HEK293 (cell line): Measurements from ENCODE around the gene AGR2.

ENCODE experiments used
- CTCF ChIA-PET: fragments of 350-600 bp; formaldehyde crosslinking; extraction: SDS; loops from one replicate; lab custom pipeline; 2021; ENCODE audit warnings: antibody characterized with exemption; lab: Yijun Ruan, JAX
- POLR2A ChIA-PET: fragments of 300-600 bp; formaldehyde crosslinking; extraction: SDS; loops from one replicate; lab custom pipeline; 2020; ENCODE audit warnings: antibody characterized with exemption, inconsistent platforms; lab: Yijun Ruan, JAX
- H3K27ac ChIP-seq: fragments of 200-500 bp; sonication (Bioruptor generic); 2 replicates; pipeline ENCODE4 v1.5.1; 2014; ENCODE audit warnings: low read depth, low read length, control low read depth, inconsistent platforms; ENCODE audit errors: extremely low read depth
- H3K36me3 ChIP-seq, 2 experiments: fragments of 200-500 bp in 1 of 2; sonication (Bioruptor generic) in 1 of 2; 1 replicate in 1 of 2; 2 replicates in 1 of 2; pipeline ENCODE4 v1.5.1; 2014 to 2017; ENCODE audit warnings: inconsistent platforms in 2 of 2, low read length in 2 of 2; ENCODE audit not compliant: control insufficient read depth in 2 of 2, insufficient read depth in 1 of 2
- H3K4me1 ChIP-seq: fragments of 200-500 bp; sonication (Bioruptor generic); 2 replicates; pipeline ENCODE4 v1.5.1; 2014; ENCODE audit warnings: mild to moderate bottlenecking, low read length, inconsistent platforms; ENCODE audit not compliant: control insufficient read depth, insufficient read depth
- H3K4me3 ChIP-seq: 2 replicates; pipeline ENCODE4 v1.5.1; 2011; ENCODE audit warnings: low read depth, mild to moderate bottlenecking, control low read depth, low read length, moderate library complexity
- H3K9me3 ChIP-seq: fragments of 200-500 bp; sonication (Bioruptor generic); 2 replicates; pipeline ENCODE4 v1.5.1; 2014; ENCODE audit warnings: low read depth, low read length, inconsistent platforms; ENCODE audit not compliant: control insufficient read depth, insufficient read depth
- AEBP2 ChIP-seq: fragments of 450-650 bp; formaldehyde crosslinking; IDR thresholded peaks from 2 replicates; pipeline ENCODE4 v1.5.1; 2016; ENCODE audit warnings: missing biosample characterization, missing genetic modification characterization, borderline replicate concordance
- ELK4 ChIP-seq: IDR thresholded peaks from 2 replicates; pipeline ENCODE4 v1.6.1; 2011; ENCODE audit warnings: mild to moderate bottlenecking, low read depth, low read length, borderline replicate concordance
- FEZF1 ChIP-seq: fragments of 450-650 bp; formaldehyde crosslinking; IDR thresholded peaks from 2 replicates; pipeline ENCODE4 v1.5.1; 2016; ENCODE audit warnings: missing biosample characterization, missing genetic modification characterization
- HOXD13 ChIP-seq: sonication (generic); formaldehyde crosslinking; IDR thresholded peaks from 2 replicates; pipeline ENCODE4 v1.8.0; 2022; ENCODE audit warnings: missing genetic modification reagents, borderline replicate concordance
- REPIN1 ChIP-seq: fragments of 450-650 bp; formaldehyde crosslinking; IDR thresholded peaks from 2 replicates; pipeline ENCODE4 v1.5.1; 2017; ENCODE audit warnings: missing biosample characterization, missing genetic modification characterization, low read depth
- ZBTB8A ChIP-seq: fragments of 450-650 bp; formaldehyde crosslinking; IDR thresholded peaks from 2 replicates; pipeline ENCODE4 v1.5.1; 2016; ENCODE audit warnings: missing biosample characterization, missing genetic modification characterization
- ZFP3 ChIP-seq: fragments of 450-650 bp; formaldehyde crosslinking; IDR thresholded peaks from 2 replicates; pipeline ENCODE4 v1.5.1; 2016; ENCODE audit warnings: low read depth, missing biosample characterization, missing genetic modification characterization
- ZNF112 ChIP-seq: fragments of 450-650 bp; formaldehyde crosslinking; IDR thresholded peaks from 2 replicates; pipeline ENCODE4 v1.5.0; 2017; ENCODE audit warnings: missing biosample characterization, missing genetic modification characterization
- ZNF157 ChIP-seq: fragments of 450-650 bp; formaldehyde crosslinking; IDR thresholded peaks from 2 replicates; pipeline ENCODE4 v1.5.1; 2016; ENCODE audit warnings: missing biosample characterization, missing genetic modification characterization
- ZNF175 ChIP-seq: fragments of 450-650 bp; formaldehyde crosslinking; IDR thresholded peaks from 2 replicates; pipeline ENCODE4 v1.5.1; 2016; ENCODE audit warnings: missing biosample characterization, missing genetic modification characterization
- ZNF521 ChIP-seq: fragments of 450-650 bp; formaldehyde crosslinking; IDR thresholded peaks from 2 replicates; pipeline ENCODE4 v1.5.1; 2017; ENCODE audit warnings: missing biosample characterization, mild to moderate bottlenecking, missing genetic modification characterization
- ZNF626 ChIP-seq: fragments of 450-650 bp; sonication (Bioruptor Pico); formaldehyde crosslinking; IDR thresholded peaks from 2 replicates; pipeline ENCODE4 v1.5.1; 2018; ENCODE audit warnings: missing biosample characterization, missing genetic modification characterization, inconsistent platforms
- ZNF654 ChIP-seq: fragments of 450-650 bp; formaldehyde crosslinking; IDR thresholded peaks from 2 replicates; pipeline ENCODE4 v1.5.1; 2016; ENCODE audit warnings: low read depth, missing biosample characterization, missing genetic modification characterization
- ZNF658 ChIP-seq: fragments of 450-650 bp; formaldehyde crosslinking; IDR thresholded peaks from 2 replicates; pipeline ENCODE4; 2016; ENCODE audit warnings: missing biosample characterization, missing genetic modification characterization
- ZXDB ChIP-seq: fragments of 450-650 bp; formaldehyde crosslinking; IDR thresholded peaks from 2 replicates; pipeline ENCODE4 v1.5.1; 2016; ENCODE audit warnings: missing biosample characterization, missing genetic modification characterization
- TF ChIP-seq, protein P1 (sequence below): fragments of 450-650 bp; formaldehyde crosslinking; IDR thresholded peaks from 2 replicates; pipeline ENCODE4 v1.5.1; 2016; ENCODE audit warnings: missing biosample characterization, missing genetic modification characterization, borderline replicate concordance
- TF ChIP-seq, protein P2 (sequence below): fragments of 450-650 bp; formaldehyde crosslinking; IDR thresholded peaks from 2 replicates; pipeline ENCODE4 v1.5.1; 2016; ENCODE audit warnings: missing biosample characterization, missing genetic modification characterization
- TF ChIP-seq, protein P3 (sequence below): fragments of 450-650 bp; formaldehyde crosslinking; IDR thresholded peaks from 2 replicates; pipeline ENCODE4 v1.5.1; 2016; ENCODE audit warnings: missing biosample characterization, missing genetic modification characterization

The AGR2 gene

GRCh38 chr7:16803125-16803524 lies 1.7 kb downstream of the AGR2 start (continued):
- TF ChIP-seq ZNF175 (tag by site-specific recombination) (no peak), ZNF112 (tag by site-specific recombination) (no peak), ZNF157 (no peak)
- TF ChIP-seq, protein P1, sequence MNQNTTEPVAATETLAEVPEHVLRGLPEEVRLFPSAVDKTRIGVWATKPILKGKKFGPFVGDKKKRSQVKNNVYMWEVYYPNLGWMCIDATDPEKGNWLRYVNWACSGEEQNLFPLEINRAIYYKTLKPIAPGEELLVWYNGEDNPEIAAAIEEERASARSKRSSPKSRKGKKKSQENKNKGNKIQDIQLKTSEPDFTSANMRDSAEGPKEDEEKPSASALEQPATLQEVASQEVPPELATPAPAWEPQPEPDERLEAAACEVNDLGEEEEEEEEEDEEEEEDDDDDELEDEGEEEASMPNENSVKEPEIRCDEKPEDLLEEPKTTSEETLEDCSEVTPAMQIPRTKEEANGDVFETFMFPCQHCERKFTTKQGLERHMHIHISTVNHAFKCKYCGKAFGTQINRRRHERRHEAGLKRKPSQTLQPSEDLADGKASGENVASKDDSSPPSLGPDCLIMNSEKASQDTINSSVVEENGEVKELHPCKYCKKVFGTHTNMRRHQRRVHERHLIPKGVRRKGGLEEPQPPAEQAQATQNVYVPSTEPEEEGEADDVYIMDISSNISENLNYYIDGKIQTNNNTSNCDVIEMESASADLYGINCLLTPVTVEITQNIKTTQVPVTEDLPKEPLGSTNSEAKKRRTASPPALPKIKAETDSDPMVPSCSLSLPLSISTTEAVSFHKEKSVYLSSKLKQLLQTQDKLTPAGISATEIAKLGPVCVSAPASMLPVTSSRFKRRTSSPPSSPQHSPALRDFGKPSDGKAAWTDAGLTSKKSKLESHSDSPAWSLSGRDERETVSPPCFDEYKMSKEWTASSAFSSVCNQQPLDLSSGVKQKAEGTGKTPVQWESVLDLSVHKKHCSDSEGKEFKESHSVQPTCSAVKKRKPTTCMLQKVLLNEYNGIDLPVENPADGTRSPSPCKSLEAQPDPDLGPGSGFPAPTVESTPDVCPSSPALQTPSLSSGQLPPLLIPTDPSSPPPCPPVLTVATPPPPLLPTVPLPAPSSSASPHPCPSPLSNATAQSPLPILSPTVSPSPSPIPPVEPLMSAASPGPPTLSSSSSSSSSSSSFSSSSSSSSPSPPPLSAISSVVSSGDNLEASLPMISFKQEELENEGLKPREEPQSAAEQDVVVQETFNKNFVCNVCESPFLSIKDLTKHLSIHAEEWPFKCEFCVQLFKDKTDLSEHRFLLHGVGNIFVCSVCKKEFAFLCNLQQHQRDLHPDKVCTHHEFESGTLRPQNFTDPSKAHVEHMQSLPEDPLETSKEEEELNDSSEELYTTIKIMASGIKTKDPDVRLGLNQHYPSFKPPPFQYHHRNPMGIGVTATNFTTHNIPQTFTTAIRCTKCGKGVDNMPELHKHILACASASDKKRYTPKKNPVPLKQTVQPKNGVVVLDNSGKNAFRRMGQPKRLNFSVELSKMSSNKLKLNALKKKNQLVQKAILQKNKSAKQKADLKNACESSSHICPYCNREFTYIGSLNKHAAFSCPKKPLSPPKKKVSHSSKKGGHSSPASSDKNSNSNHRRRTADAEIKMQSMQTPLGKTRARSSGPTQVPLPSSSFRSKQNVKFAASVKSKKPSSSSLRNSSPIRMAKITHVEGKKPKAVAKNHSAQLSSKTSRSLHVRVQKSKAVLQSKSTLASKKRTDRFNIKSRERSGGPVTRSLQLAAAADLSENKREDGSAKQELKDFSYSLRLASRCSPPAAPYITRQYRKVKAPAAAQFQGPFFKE (tag by site-specific recombination) = no peak

DNA sequence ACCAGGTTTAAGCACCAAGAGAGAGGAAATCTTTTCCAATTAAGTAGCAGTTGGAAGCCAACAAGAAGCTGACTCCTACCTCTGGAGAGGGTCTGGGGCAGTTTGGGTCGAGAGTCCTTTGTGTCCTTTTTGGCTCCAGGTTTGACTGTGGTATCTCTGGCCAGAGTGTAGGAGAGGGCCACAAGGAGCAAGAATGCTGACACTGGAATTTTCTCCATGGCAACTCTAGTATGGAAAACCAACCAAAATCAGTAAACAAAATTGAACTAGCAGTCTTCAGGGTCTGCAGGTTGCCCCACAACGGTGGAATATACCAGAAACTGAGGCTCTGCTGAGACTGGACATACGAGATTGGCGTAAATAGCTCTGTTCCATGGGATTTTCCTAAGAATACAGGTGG lies 3.2 kb downstream of the AGR2 start:
- H3K36me3 ChIP-seq = no peaks in the 10 kb centered on the region
- ChIA-PET CTCF (interaction anchor here (0.5 to 4.3 kb wide), 30 partner anchors 8 to 802 kb away, joined by 3 to 29 read pairs (median 4); no protein-coding TSS in a partner anchor), POLR2A (no interaction called here)
- no peak for TF ChIP-seq AEBP2 (tag by site-specific recombination)
- no peak for TF ChIP-seq REPIN1 (tag by site-specific recombination)
- TF ChIP-seq ZNF658 = no peak
- TF ChIP-seq ZNF626 (tag by site-specific recombination) = no peak
- no peaks in the 10 kb centered on the region for H3K4me1 ChIP-seq
- no peak overlapping the region for H3K27ac ChIP-seq
- H3K4me3 ChIP-seq = no peak overlapping the region
- no peaks in the 10 kb centered on the region for H3K9me3 ChIP-seq

DNA sequence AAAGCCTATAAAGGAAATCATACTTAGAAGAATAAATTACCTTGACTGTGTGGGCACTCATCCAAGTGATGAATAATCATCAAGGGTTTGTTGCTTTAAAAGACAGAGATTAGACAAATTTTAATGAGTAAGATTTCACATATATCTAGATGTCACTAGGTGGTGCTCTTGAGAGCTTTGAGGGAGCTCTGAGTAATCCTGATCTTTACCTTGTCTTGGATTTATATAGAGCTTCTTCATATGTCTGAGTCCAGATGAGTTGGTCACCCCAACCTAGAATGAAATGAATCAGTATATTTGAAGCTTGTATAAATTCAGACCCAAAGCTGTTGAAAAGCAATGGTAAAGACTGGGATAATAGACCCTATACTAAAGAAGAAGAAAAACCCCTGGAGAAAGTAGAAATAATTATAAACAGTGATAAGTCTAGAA lies 3.7 kb downstream of the AGR2 start:
- Histone ChIP-seq H3K9me3 (no peaks in the 10 kb centered on the region), H3K27ac (no peak overlapping the region), H3K36me3 (no peaks in the 10 kb centered on the region), H3K4me1 (no peaks in the 10 kb centered on the region), H3K4me3 (no peak overlapping the region)
- ChIA-PET POLR2A (no interaction called here), CTCF (interaction anchor here (0.5 to 4.3 kb wide), 27 partner anchors 8 to 802 kb away, joined by 3 to 29 read pairs (median 4); no protein-coding TSS in a partner anchor)
- TF ChIP-seq ZNF654 (tag by site-specific recombination) (peak; percentile 63), FEZF1 (tag by site-specific recombination) (no peak)

DNA sequence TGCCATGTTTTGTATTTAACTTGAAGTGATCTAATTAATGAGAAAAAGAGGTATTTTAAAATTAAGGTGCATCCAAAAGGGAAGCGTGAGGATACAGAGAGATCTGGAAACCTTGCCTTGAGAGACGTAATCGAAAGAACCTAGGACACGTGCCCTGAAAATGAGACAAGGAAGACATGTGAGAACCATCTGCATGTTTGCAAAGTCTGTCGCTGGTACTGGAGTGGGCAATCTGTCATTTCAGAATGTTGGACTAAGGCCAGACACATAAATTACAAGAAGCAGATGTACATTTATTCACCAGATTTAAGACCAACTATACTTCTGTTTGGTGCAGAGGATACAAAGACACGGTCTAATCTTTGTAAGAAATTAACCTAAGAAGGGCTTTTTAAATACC lies 9.2 kb downstream of the AGR2 start:
- ChIA-PET POLR2A (no interaction called here), CTCF (interaction anchor here (0.6 to 1.7 kb wide), 3 partner anchors 17 to 965 kb away, joined by 3 read pairs; no protein-coding TSS in a partner anchor)
- H3K9me3 ChIP-seq = no peaks in the 10 kb centered on the region
- H3K36me3 ChIP-seq = no peaks in the 10 kb centered on the region
- H3K27ac ChIP-seq = no peak overlapping the region
- no peaks in the 10 kb centered on the region for H3K4me1 ChIP-seq
- TF ChIP-seq ZXDB (no peak), ZNF521 (no peak), ZBTB8A (tag by site-specific recombination) (no peak), ZFP3 (tag by site-specific recombination) (no peak), ELK4 (no peak), HOXD13 (CRISPR knock-in tag) (no peak)
- TF ChIP-seq, protein P2, sequence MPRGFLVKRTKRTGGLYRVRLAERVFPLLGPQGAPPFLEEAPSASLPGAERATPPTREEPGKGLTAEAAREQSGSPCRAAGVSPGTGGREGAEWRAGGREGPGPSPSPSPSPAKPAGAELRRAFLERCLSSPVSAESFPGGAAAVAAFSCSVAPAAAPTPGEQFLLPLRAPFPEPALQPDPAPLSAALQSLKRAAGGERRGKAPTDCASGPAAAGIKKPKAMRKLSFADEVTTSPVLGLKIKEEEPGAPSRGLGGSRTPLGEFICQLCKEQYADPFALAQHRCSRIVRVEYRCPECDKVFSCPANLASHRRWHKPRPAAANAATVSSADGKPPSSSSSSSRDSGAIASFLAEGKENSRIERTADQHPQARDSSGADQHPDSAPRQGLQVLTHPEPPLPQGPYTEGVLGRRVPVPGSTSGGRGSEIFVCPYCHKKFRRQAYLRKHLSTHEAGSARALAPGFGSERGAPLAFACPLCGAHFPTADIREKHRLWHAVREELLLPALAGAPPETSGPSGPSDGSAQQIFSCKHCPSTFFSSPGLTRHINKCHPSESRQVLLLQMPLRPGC (tag by site-specific recombination) = no peak
- TF ChIP-seq, protein P3, sequence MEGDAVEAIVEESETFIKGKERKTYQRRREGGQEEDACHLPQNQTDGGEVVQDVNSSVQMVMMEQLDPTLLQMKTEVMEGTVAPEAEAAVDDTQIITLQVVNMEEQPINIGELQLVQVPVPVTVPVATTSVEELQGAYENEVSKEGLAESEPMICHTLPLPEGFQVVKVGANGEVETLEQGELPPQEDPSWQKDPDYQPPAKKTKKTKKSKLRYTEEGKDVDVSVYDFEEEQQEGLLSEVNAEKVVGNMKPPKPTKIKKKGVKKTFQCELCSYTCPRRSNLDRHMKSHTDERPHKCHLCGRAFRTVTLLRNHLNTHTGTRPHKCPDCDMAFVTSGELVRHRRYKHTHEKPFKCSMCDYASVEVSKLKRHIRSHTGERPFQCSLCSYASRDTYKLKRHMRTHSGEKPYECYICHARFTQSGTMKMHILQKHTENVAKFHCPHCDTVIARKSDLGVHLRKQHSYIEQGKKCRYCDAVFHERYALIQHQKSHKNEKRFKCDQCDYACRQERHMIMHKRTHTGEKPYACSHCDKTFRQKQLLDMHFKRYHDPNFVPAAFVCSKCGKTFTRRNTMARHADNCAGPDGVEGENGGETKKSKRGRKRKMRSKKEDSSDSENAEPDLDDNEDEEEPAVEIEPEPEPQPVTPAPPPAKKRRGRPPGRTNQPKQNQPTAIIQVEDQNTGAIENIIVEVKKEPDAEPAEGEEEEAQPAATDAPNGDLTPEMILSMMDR = no peak
- no peak overlapping the region for H3K4me3 ChIP-seq
